Ishikawa (cell line): Measurements from ENCODE around the gene HES3.

Experiments
- CEBPB ChIP-seq: IDR thresholded peaks from 2 replicates; pipeline ENCODE4 v1.6.1; 2012
- CREB1 ChIP-seq: IDR thresholded peaks from 2 replicates; pipeline ENCODE4 v1.6.1; 2012; ENCODE audit warnings: low read depth
- EGR1 ChIP-seq: IDR thresholded peaks from 2 replicates; pipeline ENCODE4 v1.6.1; 2012
- EP300 ChIP-seq: IDR thresholded peaks from 2 replicates; pipeline ENCODE4 v1.6.1; 2012; ENCODE audit warnings: borderline replicate concordance
- FOXM1 ChIP-seq: IDR thresholded peaks from 2 replicates; pipeline ENCODE4 v1.6.1; 2012; ENCODE audit warnings: low read depth, borderline replicate concordance
- MAX ChIP-seq: IDR thresholded peaks from 2 replicates; pipeline ENCODE4 v1.6.1; 2012
- NFIC ChIP-seq: IDR thresholded peaks from 2 replicates; pipeline ENCODE4 v1.6.1; 2012
- RAD21 ChIP-seq: IDR thresholded peaks from 2 replicates; pipeline ENCODE4 v1.6.1; 2012; ENCODE audit warnings: low read depth
- TAF1 ChIP-seq: IDR thresholded peaks from 2 replicates; pipeline ENCODE4 v1.6.1; 2012; ENCODE audit warnings: low read depth, mild to moderate bottlenecking
- TCF12 ChIP-seq: IDR thresholded peaks from 2 replicates; pipeline ENCODE4 v1.6.1; 2012; ENCODE audit warnings: low read depth
- TEAD4 ChIP-seq: IDR thresholded peaks from 2 replicates; pipeline ENCODE4 v1.6.1; 2012
- USF1 ChIP-seq: IDR thresholded peaks from 2 replicates; pipeline ENCODE4 v1.6.1; 2012
- YY1 ChIP-seq: IDR thresholded peaks from 2 replicates; pipeline ENCODE4 v1.6.1; 2012; ENCODE audit warnings: low read depth
- ZBTB7A ChIP-seq: IDR thresholded peaks from 2 replicates; pipeline ENCODE4 v1.6.1; 2012; ENCODE audit warnings: low read depth
- TF ChIP-seq, protein P1 (sequence below): IDR thresholded peaks from 2 replicates; pipeline ENCODE4 v1.6.1; 2012; ENCODE audit warnings: low read depth, mild to moderate bottlenecking

Gene HES3

DNA sequence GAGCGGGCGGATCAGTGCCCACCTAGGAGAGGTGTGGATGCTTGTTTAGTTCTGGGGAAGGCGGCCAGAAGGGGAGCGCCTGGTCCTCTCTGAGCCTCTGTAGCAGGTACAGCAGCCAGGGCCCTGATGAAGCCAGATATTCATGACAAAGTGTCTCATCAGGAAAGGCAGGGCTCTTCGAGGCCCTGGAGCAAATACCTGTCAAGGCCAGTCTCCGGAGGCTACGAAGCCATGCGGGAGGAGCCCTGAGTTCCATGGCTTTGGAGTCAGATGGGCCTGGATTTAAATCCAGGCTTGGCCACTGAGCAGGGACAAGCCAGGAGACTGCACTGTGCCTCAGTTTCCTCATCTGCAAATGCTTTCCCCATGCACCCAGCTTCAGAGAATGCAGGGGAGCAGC, 42.3 kb downstream of the HES3 start:
- TF ChIP-seq ZBTB7A, result no peak

DNA sequence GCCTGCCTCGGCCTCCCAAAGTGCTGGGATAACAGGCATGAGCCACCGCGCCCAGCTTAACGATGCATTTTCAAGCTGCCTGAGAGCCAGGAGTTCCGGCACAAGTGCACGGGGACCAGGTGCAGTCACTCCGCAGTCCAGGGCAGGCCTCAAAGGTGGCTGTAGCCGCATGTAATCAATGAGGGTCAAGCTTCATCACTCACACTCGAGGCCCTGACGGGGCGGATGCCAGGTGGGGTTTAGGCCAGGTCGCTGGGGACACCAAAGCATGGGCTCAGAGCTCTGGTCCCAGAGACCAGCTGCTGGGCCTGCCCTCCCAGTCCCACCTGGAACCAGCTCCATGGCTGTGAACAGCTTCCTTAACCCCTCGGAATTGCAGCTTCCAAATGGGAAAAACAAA, 43.0 kb downstream of the HES3 start:
- no peak for TF ChIP-seq CEBPB
- TF ChIP-seq MAX, result no peak
- TF ChIP-seq FOXM1, result no peak
- no peak for TF ChIP-seq TAF1
- no peak for TF ChIP-seq CREB1
- TF ChIP-seq EGR1, result no peak
- no peak for TF ChIP-seq TCF12
- TF ChIP-seq EP300, result no peak

DNA sequence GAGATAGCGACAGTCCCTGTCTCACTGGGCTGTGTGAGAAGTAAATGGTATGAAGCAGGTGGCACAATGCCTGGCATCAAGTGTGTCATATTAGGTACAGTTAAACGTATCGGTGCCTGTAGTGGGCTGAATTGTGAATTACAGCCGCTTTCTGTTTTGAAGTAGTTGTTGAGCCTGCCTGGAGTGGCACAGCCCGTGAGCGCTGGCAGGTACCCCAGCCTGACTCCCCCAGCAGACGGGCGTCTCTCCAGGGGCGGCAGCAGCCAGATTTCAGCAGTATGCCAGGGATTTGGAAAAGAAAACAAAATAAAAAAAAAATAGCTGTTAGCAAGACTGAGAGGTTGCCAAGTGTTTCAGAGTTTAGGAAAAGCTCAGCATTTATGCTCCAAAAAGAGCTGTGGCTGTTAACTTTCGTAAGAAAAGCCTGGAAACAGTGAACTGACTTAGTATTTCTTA, 43.5 kb downstream of the HES3 start:
- TF ChIP-seq CREB1 (no peak), TCF12 (no peak), EGR1 (no peak), FOXM1 (no peak), RAD21 (no peak), USF1 (no peak), YY1 (no peak), MAX (no peak), EP300 (no peak), TAF1 (no peak), TEAD4 (no peak), CEBPB (no peak), ZBTB7A (no peak), NFIC (no peak)
- TF ChIP-seq, protein P1, sequence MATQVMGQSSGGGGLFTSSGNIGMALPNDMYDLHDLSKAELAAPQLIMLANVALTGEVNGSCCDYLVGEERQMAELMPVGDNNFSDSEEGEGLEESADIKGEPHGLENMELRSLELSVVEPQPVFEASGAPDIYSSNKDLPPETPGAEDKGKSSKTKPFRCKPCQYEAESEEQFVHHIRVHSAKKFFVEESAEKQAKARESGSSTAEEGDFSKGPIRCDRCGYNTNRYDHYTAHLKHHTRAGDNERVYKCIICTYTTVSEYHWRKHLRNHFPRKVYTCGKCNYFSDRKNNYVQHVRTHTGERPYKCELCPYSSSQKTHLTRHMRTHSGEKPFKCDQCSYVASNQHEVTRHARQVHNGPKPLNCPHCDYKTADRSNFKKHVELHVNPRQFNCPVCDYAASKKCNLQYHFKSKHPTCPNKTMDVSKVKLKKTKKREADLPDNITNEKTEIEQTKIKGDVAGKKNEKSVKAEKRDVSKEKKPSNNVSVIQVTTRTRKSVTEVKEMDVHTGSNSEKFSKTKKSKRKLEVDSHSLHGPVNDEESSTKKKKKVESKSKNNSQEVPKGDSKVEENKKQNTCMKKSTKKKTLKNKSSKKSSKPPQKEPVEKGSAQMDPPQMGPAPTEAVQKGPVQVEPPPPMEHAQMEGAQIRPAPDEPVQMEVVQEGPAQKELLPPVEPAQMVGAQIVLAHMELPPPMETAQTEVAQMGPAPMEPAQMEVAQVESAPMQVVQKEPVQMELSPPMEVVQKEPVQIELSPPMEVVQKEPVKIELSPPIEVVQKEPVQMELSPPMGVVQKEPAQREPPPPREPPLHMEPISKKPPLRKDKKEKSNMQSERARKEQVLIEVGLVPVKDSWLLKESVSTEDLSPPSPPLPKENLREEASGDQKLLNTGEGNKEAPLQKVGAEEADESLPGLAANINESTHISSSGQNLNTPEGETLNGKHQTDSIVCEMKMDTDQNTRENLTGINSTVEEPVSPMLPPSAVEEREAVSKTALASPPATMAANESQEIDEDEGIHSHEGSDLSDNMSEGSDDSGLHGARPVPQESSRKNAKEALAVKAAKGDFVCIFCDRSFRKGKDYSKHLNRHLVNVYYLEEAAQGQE, result no peak

DNA sequence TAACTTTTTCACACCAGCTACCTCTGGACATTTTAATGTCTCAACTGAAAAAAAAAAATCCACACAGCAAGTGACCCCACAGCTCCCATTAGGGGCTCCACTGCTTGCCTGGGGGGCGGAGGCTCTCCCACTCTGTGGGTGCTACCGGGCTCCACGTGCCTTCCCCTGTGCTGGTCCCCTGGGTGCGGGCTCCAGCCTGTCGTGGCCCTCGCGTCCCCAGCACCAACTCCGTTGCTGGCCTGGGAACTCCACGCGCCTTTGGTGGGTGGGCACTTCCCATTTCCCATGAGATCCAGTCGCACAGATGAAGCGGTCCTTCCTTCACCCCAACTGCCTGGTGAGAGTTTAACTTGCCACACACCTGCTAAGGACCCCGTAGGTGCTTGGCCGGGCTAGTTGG, 44.0 kb downstream of the HES3 start:
- no peak for TF ChIP-seq TCF12

DNA sequence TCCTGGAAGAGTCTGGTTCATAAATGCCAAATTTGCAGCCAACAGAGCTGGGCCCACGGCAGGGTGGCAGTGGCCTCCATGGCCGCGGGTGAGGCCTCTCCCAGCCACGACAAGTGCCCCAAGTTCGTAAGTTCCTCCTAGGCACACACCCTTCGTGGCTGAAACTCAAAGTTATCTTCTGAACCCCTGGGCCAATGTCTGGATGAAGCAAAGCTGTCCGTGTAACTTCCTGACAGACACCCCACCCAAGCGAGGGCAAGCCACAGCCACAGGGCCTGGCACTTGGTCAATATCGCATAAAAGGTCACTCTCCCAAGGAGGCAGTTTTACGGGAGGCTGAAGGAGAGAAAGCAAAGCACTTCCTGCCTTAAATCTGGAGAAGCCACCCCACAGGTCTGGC, 44.7 kb downstream of the HES3 start:
- TF ChIP-seq CREB1 (no peak), NFIC (no peak), RAD21 (no peak)

DNA sequence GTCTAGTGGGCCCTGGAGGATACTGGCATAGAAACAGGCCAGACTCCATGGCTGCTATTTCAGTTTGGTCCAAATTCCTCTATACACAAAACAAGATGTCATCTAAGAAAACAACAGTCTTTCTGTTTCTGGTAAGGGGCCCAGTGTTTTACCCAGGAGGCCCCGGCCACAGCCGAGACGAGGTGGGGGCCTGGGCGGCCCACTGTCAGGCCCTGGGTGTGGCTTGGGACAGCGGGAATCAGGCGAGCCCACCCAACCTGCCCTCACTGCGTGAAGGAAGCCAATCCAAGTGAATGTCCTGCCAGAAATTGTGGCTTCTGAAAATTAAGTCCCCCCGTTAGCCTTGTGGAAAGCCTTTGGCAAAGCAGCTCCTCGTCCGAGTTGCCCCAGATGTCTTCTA, 48.1 kb downstream of the HES3 start:
- TF ChIP-seq, protein P1, result no peak

DNA sequence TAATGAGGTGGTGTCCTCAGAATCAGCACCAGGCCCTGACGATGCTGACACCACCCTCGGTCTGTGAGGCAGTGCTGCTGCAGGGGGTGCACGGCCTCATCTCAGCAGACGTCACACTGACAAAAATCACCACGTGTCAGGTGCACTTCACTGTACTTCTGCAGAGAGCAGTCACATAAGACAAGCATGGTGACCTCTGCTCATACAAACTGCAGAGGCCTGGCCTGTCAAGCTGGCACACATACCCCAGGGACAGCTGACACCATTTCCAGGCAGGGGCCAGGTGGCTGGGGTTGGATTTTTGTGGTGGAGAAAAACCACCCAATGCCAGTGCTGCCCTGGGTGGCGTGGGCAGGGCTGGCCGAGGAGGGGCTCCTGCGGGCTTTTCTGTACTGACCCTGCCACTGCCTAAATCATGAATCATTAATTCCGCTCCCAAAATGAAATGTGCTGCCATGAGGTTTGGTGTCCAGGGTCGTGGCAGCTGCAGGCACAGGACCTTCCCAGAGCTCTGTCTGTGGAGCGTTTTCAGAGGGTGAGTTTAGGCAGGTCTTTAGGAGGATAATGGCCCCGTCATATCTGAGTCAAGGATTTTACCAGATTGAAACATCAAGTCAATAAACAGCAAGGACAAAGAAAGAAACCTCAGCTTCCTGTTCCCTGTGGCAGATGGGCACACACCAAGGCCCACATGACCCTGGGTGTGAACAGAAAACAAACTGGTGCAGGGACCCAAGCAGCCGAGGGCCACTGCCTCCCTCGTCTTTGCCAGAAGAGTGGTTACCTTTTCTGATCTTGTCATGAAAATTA, 50.3 kb downstream of the HES3 start:
- TF ChIP-seq, protein P1, result no peak
- no peak for TF ChIP-seq TEAD4
- no peak for TF ChIP-seq RAD21
- no peak for TF ChIP-seq TCF12
- TF ChIP-seq CEBPB, result no peak
- no peak for TF ChIP-seq CREB1
- TF ChIP-seq ZBTB7A, result no peak
- TF ChIP-seq YY1, result no peak
- TF ChIP-seq FOXM1, result no peak
- TF ChIP-seq MAX, result no peak
- TF ChIP-seq USF1, result no peak
- TF ChIP-seq EP300, result no peak
- no peak for TF ChIP-seq EGR1
